Measurements from ENCODE around the gene MBD3.
A peak's percentile ranks its signal among the peaks of the same experiment; 100 is the strongest.

MBD3 gene

GRCh38 chr19:1571358-1571757 lies 21.3 kb downstream of the MBD3 start:
- no peak for DNase-seq (ENCODE audit: low spot score)

- DNase-seq (ENCODE audit: low spot score) = no peak
Observed at GRCh38 chr19:1570836-1571235, 21.8 kb downstream of the MBD3 start.

- DNase-seq (ENCODE audit: low spot score) = no peak
Observed at GRCh38 chr19:1569997-1570396, 22.7 kb downstream of the MBD3 start.

- DNase-seq (ENCODE audit: low spot score) = peak; percentile 100
Observed at GRCh38 chr19:1568320-1569019, 24.2 kb downstream of the MBD3 start, which contains the start of gene MEX3D. MEX3D (minus strand) TSS chr19:1568325; CDS start chr19:1568058, 267 bp downstream.

GRCh38 chr19:1567848-1568227 lies 24.8 kb downstream of the MBD3 start:
- no peak for DNase-seq (ENCODE audit: low spot score)

GRCh38 chr19:1567116-1567847 lies 25.4 kb downstream of the MBD3 start:
- DNase-seq (ENCODE audit: low spot score) = peak; percentile 83

- DNase-seq (ENCODE audit: low spot score) = peak; percentile 95
Observed at GRCh38 chr19:1566392-1567115, 26.1 kb downstream of the MBD3 start.

- no peak for DNase-seq (ENCODE audit: low spot score)
Observed at GRCh38 chr19:1563251-1563650, 29.4 kb downstream of the MBD3 start.

GRCh38 chr19:1561236-1561842 lies 31.3 kb downstream of the MBD3 start:
- no peak for DNase-seq (ENCODE audit: low spot score)

GRCh38 chr19:1560286-1560882 lies 32.3 kb downstream of the MBD3 start:
- DNase-seq (ENCODE audit: low spot score) = no peak

GRCh38 chr19:1558552-1558951 lies 34.1 kb downstream of the MBD3 start:
- no peak for DNase-seq (ENCODE audit: low spot score)

GRCh38 chr19:1556390-1557070 lies 36.1 kb downstream of the MBD3 start:
- DNase-seq (ENCODE audit: low spot score) = no peak

GRCh38 chr19:1555487-1556389 lies 36.9 kb downstream of the MBD3 start:
- no peak for DNase-seq (ENCODE audit: low spot score)

GRCh38 chr19:1554968-1555367 lies 37.7 kb downstream of the MBD3 start:
- DNase-seq (ENCODE audit: low spot score) = no peak

- DNase-seq (ENCODE audit: low spot score) = no peak
Observed at GRCh38 chr19:1553415-1553814, 39.2 kb downstream of the MBD3 start.

GRCh38 chr19:1551068-1552040 lies 41.3 kb downstream of the MBD3 start:
- DNase-seq (ENCODE audit: low spot score) = no peak

GRCh38 chr19:1549332-1549945 lies 43.2 kb downstream of the MBD3 start:
- DNase-seq (ENCODE audit: low spot score) = no peak

- no peak for DNase-seq (ENCODE audit: low spot score)
Observed at GRCh38 chr19:1540365-1540925, 52.2 kb downstream of the MBD3 start.

Measured in AG08396 (cell line).